H54 (cell line): ENCODE data around the gene PPP3R2.

ENCODE experiments used
- DNase-seq: peaks from one replicate; pipeline ENCODE4 v3.0.0; 2011; ENCODE audit warnings: low spot score, mixed read lengths; ENCODE audit not compliant: insufficient read length
- FAIRE-seq: peaks from 3 replicates; lab custom pipeline; 2011; peaks lifted over from hg19 to GRCh38; lab: Jason Lieb, UNC
- POLR2A ChIP-seq: IDR thresholded peaks from 2 replicates; pipeline ENCODE4 v1.6.1; 2011; ENCODE audit warnings: low read depth, mild to moderate bottlenecking, low read length

PPP3R2 gene

GRCh38 chr9:101605547-101605946 is 10.8 kb upstream of the PPP3R2 start:
- FAIRE-seq (no peak), DNase-seq (no peak)
- no peak for TF ChIP-seq POLR2A

GRCh38 chr9:101604296-101604695 is 9.5 kb upstream of the PPP3R2 start:
- DNase-seq (no peak), FAIRE-seq (no peak)
- TF ChIP-seq POLR2A = no peak

- DNase-seq (peak; percentile 57), FAIRE-seq (peak; percentile 90)
- TF ChIP-seq POLR2A = no peak
Observed at GRCh38 chr9:101601904-101602765, 7.4 kb upstream of the PPP3R2 start.

GRCh38 chr9:101593345-101593744 is 1.4 kb downstream of the PPP3R2 start:
- TF ChIP-seq POLR2A = no peak
- DNase-seq (no peak), FAIRE-seq (no peak)

GRCh38 chr9:101592788-101593187 is 2.0 kb downstream of the PPP3R2 start:
- no peak for FAIRE-seq

GRCh38 chr9:101591787-101592446 is 2.9 kb downstream of the PPP3R2 start:
- no peak for TF ChIP-seq POLR2A
- DNase-seq = no peak
- no peak for FAIRE-seq

More at GRCh38 chr9:101592788-101593187, 2.0 kb downstream of the PPP3R2 start:
- TF ChIP-seq POLR2A = no peak
- no peak for DNase-seq

- DNase-seq (no peak), FAIRE-seq (no peak)
- no peak for TF ChIP-seq POLR2A
Observed at GRCh38 chr9:101590901-101591300, 3.9 kb downstream of the PPP3R2 start.

- peak; percentile 24 for DNase-seq
- peak; percentile 50 for FAIRE-seq
Observed at GRCh38 chr9:101590074-101590473, 4.7 kb downstream of the PPP3R2 start.

- TF ChIP-seq POLR2A = no peak
- DNase-seq = no peak
- no peak for FAIRE-seq
Observed at GRCh38 chr9:101587332-101588043, 7.3 kb downstream of the PPP3R2 start.

GRCh38 chr9:101586651-101587050 is 8.1 kb downstream of the PPP3R2 start:
- TF ChIP-seq POLR2A = no peak
- DNase-seq (no peak), FAIRE-seq (peak; percentile 38)

- TF ChIP-seq POLR2A = no peak
- DNase-seq (no peak), FAIRE-seq (no peak)
Observed at GRCh38 chr9:101585740-101586139, 9.0 kb downstream of the PPP3R2 start.

- FAIRE-seq (peak; percentile 89), DNase-seq (peak; percentile 40)
- no peak for TF ChIP-seq POLR2A
Observed at GRCh38 chr9:101582553-101582952, 12.2 kb downstream of the PPP3R2 start.

- FAIRE-seq (no peak), DNase-seq (no peak)
- TF ChIP-seq POLR2A = no peak
Observed at GRCh38 chr9:101579711-101580545, 14.8 kb downstream of the PPP3R2 start.
